HG02678 (cell line): ENCODE data around the gene DENND4A.
A peak's percentile ranks its signal among the peaks of the same experiment; 100 is the strongest.
"Not testable (repeated sequence)": the region's sequence is repeated elsewhere in the genome, so short reads cannot be mapped to it uniquely, and the experiment has no call there.

Source experiments
- ATAC-seq: cut with Tn5 transposase; IDR thresholded peaks from one replicate; pipeline ENCODE4 v1.9.1; 2021; ENCODE audit warnings: mild to moderate bottlenecking, moderate library complexity; ENCODE audit not compliant: unreplicated experiment

The DENND4A gene

DNA sequence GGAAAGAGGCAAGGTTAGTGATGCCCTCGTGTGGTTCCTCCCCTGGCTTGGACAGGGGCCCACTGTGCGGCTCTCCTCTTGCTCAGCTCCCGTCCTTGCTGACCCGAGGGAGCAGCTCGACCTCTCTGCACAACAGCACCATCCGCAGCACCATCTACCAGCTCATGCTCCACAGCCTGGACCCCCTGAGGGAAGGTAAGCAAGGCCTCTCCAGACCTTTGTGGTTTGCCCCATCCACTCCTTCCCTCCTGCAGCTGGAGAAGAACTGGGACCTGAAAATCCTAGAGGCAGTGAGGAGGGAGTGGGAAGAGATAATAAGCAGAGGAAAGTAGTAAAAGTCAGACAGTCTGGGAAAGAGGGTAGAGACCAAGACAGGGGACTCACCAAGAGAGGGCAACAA lies 152.6 kb downstream of the DENND4A start:
- no peak for ATAC-seq

DNA sequence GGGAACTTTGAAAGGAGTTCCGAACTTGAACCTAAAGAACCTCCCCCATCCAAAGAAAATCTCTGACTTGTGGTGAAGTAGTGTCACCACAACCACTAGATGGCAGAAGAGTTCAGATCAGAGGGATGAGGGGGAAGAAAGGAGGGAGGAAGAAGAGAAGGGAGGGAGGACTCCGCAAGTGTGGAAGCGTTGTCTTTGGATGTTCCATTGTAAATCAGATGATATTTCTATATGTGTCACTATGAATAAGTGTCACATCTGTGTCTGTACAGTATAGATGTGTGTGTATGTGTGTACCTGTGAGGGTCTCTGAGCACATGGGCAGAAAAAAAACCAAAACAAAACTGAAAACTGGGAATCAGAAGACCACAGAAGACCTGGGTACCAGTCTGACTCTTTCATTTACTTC lies 153.4 kb downstream of the DENND4A start:
- ATAC-seq, result no peak

DNA sequence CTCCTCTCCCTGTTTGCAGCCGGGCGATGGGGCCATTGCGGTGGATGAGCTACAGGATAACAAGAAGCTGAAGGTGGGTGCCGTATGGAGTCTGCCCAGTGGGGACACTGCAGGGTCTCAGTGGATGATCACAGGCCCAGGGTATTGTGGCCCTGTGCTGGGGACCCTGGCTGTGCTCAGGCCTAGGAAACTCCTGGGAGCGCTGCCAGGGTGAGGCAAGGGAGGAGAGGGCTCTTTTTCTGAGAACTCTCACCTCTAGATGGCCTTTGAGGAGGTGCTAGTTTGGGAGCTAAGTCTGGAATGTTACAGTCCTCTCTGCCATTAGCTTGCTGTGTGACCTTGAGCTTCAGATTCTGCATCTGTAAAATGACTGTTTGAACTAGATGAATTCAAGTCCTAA lies 154.0 kb downstream of the DENND4A start:
- ATAC-seq, result no peak

DNA sequence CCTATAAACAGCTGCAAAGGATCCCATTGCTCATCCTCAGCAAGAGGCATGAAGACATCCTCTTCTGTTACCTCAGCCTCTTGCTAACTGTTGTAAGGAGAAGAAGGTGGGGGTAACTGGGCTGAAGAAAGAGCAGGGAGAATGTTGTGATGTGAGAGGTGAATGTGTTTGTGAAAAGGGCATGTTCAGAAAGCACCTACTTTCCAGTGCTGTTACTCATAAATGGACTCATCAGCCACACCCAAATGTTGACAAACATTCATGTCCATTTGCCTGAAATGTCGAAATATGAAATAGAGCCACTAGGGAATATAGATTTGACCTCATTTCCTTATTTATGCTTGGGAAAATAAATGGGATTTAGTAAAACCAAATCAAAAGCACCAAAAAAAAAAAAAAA lies 157.7 kb downstream of the DENND4A start:
- no peak for ATAC-seq

DNA sequence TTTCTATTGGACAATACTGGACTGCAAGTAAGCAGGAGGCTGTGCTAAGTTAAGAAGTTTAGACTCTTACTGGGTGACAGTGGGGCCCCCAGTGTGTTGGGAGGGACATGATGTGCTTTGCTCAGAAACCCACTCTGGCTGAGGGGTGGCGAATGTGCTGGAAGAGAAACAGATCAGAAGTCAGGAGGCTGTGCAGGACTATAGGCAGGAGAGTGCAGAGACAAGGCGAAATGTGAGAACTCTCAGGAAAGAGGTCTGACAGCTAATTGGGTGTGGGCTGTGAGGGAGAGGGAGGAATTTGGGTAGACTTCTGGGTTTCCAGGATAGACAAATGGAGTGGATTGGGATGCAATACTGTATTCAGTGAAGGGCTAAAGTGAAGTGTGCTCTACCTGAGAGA lies 158.3 kb downstream of the DENND4A start:
- no peak for ATAC-seq

DNA sequence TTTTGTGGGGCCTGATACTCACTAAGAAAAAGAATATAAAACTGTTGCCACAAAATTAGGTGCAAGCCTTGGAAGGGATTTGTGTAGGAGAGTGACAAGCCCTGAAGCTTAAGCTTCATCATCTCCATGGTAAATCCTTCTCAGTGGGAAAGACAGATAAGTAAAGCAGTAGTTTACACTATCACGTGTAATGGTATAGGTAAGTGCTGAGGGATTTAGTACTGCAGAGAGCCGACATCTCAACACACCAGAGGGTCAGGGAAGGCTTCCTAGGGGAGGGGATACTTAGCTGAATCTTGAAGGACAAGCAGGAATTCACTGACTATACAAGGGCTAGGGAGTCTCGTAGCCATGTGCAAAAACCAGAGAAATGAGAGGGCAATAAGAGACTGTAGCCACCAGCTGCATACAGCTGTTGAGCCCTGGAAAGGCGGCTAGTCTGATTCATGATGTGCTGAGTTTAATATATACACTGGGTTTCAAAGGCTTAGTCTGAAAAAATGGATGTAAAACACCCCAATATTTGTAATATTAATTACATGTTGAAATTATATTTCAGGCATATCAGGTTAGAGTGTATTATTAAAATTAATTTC lies 159.2 kb downstream of the DENND4A start:
- no peak for ATAC-seq

DNA sequence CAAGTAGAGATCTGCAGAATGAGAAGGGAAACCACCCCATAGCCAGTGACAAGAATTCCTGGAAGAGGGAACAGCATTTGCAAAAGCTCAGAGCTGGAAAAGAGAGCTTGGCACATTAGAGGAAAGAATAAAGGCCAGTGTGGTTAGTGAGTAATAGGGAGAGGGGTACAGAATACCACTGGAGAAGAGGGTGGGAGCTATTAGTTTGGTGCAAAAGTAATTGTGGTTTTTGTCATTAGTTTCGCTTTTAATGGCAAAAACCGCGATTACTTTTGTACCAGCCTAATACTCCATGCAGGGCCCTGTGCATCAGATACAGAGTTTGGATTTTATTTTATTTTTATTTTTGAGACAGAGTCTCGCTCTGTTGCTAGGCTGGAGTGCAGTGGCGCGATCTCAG lies 160.6 kb downstream of the DENND4A start:
- ATAC-seq, result no peak

DNA sequence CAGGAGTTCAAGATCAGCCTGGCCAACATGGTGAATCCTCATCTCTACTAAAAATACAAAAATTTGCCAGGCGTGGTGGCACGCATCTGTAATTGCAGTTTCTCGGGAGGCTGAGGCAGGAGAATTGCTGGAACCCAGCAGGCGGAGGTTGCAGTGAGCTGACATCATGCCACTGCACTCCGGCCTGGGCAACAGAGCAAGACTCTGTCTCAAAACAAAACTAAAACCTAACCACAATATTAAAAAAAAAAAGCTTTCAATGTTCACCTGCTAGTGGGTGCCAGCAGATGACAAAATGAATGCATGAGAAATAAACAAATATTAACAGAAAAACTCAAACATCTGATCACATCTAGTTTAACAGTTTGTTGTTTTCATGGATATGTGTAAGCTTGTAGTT lies 161.3 kb downstream of the DENND4A start:
- ATAC-seq, result peak; percentile 43

DNA sequence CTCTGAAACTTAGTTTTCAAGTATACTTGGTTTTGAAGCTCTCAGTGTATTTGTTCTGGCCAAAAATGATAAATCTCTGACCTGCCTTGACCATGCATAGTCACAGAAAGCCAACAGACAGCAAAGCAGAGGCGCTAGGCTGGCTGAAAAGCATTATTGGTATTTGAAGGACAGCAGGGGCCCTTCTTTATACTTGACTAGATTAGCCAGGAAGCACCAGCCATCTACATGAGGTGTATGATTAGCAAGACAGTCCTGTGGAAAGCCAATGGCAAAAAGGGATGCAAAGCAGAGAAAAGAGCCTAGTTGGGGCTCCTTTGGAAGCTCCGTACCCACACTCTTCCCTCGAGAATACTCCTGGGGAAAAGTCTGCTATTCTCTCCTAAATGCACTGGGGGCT lies 162.5 kb downstream of the DENND4A start:
- ATAC-seq, result no peak

DNA sequence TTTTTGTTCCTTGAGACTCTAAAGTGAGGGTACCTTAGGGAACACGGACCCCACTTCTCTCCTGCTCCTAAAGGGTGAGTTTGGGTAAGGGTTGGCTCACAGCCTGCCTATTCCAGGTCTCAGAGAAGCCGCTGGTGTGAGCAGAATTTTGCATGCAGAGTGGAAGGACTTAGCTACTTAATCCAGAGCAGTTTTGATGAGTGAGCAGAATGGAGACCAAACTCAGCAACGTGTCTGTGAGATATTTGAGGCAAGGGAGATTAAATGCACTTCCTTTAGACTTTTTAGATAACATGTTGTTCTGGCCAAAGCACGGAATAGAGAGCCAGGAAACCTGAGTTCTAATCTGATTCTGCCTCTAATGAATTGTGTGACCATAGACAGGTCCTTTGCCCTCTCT lies 165.2 kb downstream of the DENND4A start:
- no peak for ATAC-seq

DNA sequence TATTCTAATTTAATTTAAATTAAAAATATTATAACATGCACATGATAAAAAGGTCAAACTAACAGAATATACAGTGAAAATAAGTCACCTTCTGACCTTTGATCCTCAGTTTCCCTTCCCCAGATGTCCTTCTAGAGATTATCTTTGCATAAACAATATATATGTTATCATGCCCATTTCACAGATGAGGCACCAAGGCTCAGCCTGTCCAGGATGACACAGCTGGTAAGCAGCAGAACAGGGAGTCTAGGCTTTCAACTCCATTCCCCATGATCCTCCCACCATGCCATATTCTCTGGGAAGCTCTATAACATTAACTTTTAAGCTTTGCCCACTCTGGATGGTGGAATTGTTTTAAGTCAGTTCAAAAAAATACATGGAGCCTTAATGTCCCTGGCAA lies 169.0 kb downstream of the DENND4A start:
- no peak for ATAC-seq

DNA sequence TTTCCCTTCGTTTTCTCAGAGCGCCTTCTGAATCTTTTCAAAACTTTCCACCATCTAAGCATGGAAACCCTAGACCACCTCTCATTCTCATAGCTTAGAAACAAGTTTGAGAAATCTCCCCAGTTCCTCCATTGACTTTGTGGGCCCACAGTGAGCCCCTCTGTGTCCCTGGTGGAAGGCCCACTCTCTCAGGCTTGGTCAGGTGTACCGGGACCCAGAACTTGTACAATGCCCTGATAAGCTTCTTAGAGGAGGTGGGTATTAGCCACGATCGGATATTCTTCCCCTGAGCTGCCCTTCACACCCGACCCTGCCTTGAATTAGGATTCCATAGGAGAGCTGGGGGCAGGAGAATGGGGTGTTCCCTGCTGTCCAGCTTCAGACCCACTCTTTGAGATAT lies 170.5 kb downstream of the DENND4A start, which contains the start of gene SLC24A1:
SLC24A1 (plus strand) TSS at position 301 of the 400 bp plus-strand sequence. CDS start 2,143 bp downstream, outside the sequence.
- no peak for ATAC-seq

DNA sequence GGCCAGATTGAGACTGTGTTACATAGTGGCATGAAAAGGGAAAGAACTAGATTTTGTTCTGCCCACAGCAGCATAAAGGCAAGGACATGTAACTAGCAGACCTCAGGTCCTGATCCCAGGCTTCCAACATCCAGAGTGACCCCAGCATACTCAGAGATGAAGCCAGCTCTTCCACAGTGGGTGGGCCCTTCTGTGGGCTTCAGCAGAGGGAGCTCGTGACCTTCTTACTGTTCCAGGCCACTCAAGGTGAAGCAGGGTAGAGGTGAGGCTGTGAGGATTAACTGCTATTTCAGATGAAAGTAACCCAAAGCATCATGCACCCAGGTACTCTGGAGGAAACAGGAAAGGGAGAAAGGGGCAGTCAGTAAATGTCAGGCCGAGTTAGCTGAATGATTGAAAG lies 171.3 kb downstream of the DENND4A start:
- ATAC-seq, result no peak

DNA sequence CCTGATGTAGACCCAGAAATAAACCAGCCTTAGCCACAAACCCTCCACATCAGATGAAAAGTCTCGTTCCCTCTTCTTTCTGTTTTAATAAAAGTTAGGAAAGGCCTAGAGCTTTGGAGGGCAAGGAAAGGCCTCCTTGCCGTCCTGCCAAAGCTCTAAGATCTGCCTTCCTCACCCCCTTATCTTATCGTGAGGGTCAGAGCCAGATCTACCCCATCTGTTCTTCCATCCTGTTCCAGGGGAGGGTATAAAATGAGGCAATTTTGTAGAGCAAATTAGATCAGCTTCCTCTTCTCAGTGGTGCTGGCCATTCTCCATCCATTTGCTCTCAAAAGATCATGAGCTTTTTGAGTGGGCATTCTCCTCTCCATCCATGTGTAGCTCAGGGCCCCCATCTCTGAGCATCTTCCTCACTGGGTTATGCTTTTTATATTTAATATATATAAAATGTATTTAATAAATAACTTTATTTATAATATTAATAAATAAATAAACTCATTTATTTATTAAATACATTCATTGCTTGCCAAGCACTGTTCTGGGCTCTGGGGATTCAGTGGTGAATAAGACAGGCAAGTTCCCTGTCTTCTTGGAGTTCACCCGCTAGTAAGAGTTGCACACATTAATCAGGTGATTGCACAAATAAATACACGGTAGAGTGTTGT lies 172.3 kb downstream of the DENND4A start:
- ATAC-seq, result no peak

DNA sequence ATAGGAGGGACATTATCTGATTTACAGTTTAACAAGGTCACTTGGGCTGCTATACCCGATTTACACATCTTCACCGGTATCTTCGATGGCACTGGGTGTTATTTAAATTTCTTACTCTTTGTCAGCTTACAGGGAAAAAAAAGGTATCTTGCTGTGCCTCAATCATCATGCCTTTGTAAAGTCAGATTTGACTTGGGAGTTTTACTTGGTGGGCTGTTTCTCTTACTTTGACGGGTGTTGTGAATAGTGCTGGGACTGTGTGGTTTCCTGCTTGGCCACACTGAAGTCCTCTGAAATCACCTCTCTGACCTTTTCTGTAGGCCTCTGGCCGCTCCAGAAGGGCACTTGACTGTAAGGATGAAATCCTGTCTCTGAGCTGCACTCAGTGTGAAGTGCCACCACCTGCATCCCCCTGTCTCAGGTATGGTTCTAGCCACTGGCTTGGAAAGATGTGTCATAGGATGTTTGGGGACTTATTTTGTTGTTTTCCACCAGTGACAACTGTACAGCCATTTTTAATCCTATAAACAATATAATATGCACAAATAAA lies 173.5 kb downstream of the DENND4A start:
- no peak for ATAC-seq

DNA sequence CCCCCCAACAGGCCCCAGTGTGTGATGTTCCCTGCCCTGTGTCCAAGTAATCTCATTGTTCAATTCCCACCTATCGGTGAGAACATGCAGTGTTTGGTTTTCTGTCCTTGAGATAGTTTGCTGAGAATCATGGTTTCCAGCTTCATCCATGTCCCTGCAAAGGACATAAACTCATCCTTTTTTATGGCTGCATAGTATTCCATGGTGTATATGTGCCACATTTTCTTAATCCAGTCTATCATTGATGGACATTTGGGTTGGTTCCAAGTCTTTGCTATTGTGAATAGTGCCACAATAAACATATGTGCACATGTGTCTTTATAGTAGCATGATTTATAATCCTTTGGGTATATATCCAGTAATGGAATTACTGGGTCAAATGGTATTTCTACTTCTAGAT lies 176.2 kb downstream of the DENND4A start:
- ATAC-seq, result not testable (repeated sequence)

DNA sequence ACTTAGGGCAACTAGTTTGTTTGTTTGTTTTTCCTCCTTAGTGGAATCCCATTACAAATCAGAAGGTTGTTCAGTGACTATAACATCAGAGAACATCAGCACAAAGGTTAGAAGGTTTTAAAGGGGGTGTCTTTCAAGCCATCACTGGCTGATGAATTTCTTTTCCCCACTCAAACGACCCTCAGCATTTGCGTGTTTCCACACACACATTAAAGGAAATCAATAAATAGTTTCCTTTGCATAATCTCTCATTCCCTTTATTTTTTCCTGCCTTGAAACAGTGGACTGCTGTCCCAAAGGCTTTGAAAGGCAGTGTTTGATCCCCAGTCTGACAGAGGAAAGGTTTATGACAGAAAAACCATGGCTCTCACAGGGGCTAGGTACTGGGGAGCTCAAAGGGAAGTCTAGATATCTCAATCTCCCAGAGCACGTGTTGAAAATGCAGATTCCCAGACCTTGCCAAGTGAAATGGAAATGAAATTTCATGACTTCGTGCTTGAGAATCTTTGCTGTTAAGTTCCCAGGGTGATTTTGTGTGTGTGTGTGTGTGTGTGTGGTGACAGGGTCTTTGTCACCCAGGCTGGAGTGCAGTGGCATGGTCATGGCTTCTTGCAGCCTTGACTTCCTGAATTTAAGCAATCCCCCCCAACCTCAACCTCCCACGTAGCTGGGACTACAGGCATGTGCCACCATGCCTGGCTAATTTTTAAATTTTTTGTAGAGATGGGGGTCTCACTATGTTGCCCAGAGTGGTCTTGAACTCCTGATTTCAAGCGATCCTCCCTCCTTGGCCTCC lies 178.9 kb downstream of the DENND4A start:
- no peak for ATAC-seq

DNA sequence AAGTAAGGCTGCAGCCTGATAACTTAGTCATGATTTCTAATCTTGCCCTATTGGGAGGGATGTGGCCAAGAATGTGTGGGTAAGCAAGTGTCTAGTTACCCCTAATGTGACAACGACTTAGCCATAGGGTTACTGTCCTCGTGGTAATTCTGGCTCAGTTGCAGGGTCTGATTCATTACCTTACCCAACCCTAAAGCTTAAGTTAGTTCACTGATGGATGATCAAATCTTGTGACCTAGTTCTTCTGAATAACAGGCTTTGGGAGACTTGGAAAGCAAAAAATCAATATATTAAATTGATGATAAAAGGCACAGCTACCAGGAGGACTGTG lies 179.5 kb downstream of the DENND4A start:
- ATAC-seq, result no peak

DNA sequence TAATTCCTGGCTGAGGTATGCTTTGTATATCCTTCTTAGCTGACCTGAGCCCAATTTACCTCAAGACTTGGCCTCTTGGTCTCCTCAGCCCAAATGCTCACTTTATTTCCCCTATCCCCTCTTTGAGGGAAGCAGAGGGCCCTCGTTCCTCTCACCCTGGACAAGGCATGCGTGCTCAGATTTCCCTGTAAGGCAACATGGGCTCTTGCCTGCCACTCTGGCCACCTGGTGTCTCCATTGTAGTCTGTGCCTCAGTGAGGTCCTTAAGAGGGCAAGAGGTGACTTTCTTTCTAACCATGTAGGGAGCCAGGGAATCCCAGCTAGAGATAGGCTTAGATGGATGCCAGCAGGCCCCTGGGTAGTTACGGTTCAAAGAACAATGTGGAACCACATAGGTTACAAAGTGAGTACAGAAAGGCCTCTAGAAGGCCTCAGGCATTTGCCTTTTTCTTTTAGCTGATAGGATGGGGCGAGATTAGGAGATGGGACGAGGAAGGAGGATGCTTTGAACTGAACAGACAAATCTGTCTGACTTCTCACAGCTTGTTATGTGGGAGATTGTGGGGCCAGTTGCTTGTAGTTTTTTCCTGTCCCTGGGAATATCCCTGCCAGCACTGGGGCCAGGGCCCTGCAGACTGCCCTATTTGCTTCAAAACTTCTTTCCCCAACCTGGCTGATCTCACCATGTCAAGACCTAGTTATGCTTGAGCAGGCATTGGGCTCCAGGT lies 180.0 kb downstream of the DENND4A start:
- ATAC-seq, result no peak

DNA sequence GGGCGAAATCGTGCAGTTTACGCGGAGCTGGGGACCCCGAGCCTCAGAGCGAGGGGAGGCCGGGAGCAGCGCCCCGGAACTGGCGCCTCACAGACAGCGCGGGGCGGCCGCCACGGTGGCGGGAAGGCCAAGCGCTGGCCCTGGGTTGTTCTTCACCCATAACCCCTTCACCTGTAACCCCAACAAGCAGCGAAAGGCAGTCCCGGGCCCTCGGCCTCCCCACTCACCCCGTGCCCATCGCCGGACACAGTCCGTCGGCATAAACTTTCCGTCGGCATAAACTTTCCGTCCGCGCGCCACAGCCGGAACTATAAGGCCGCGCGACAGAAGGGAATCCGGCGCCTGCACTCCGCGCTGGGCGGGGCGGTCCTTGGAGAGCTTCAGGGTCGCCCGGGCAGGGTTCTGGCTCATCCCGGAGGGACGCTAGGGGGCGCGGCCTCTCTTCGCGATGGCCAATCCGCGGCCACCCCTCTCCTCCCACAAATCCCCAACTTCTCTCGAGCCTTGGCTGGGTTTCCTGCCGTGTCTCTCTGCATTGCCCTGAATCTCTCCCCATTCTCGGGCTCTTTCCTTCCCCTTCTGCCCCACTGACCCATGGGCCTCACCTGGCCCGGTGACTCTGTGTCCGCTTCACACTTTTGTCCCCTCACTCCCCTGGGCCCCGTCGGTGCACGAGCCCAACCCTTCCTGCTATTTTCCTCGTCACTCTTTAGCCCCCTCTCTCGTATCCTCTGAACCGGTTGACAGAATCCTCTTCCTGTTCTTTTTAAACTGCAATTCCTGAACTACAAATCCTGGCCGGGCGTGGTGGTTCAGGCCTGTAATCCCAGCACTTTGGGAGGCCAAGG lies 181.0 kb downstream of the DENND4A start, which contains the start of gene INTS14:
INTS14 (minus strand) TSS at position 261 of the 848 bp plus-strand sequence. CDS start 3,751 bp downstream, outside the sequence.
- peak; percentile 95 for ATAC-seq
